ENCODE measurements around the gene PLA2G4A. TPM values are rescaled to one million over a fixed set of nuclear protein-coding genes. Genes with fewer than 3 reads are reported as not detected.

Gene PLA2G4A
- total and polyA plus RNA-seq, 2 donors, result 3.7 to 4.7 TPM

DNA sequence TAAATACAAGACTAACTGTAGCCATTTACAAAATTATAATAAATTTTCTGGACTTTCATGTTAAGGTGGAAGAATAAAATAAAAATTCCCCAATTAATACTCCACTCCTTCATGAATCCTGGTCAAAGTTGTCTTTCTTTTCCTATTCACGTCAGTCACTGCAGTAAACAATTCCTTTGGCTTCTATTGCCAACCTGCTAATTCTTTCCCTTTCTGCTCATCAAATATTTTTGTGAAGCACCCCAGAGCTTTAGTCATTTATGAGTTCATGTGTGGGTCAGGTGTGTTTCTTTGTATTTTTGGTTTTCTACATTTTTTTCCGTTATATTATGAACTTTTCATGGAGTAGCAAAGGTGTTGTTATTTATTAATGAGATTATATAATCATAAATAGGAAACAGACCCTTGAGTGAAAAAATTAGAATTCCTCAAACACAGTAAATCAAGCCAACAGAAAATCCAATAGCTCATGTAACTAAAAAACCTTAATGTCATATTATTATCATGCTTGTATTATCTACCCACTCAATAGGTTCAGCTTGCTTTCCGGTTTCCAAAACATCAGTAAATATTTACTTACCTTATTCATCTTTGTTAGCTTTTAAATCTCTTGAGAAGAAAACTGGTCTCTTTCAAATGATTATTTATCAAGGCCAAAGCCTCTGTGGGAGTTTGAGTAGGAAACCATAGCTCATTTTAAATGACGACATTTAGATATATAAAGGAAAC lies 29.6 kb upstream of the PLA2G4A start:
- Histone ChIP-seq H3K27ac (ENCODE audit: low read depth in 1 of 2, low read length in 1 of 2) (no peak overlapping the region), H3K4me1 (ENCODE audit: control insufficient read depth in 2 of 2, insufficient read depth in 2 of 2, low read length in 2 of 2) (no peaks in the 10 kb centered on the region), H3K36me3 (ENCODE audit: control insufficient read depth in 2 of 2, insufficient read depth in 2 of 2, low read length in 1 of 2) (no peaks in the 10 kb centered on the region), H3K27me3 (ENCODE audit: control insufficient read depth in 2 of 2, insufficient read depth in 1 of 2, low read length in 1 of 2) (no peaks in the 10 kb centered on the region), H3K9me3 (ENCODE audit: control insufficient read depth in 2 of 2, insufficient read depth in 1 of 2, low read length in 1 of 2) (no peaks in the 10 kb centered on the region), H3K4me3 (ENCODE audit: low read length in 2 of 2) (no peak overlapping the region)
- no peak for DNase-seq (ENCODE audit: low read depth in 6 of 9, low spot score in 9 of 9)
- WGBS, result 87% methylated on average over 4 of the region's 4 CpGs

DNA sequence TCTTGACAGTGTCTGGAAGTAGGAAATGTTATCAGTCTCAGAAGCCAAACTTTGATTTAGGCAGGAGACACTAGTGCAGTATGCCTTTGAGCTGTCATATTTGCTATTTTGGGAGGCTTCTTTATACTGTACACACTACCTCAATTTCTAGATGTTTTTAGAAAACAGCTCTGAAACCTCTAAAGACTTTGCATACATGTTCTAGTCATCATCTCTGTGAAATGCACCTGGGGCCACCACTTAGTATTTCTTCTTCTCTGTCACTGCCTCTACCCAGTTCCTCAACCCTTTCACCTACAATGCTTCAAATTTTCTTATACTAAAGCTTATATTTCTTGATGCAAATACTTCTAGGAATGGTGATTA lies 29.1 kb upstream of the PLA2G4A start:
- H3K4me3 ChIP-seq (ENCODE audit: low read length in 2 of 2), result no peak overlapping the region
- no peak for DNase-seq (ENCODE audit: low read depth in 6 of 9, low spot score in 9 of 9)
- H3K4me1 ChIP-seq (ENCODE audit: control insufficient read depth in 2 of 2, insufficient read depth in 2 of 2, low read length in 2 of 2), result no peaks in the 10 kb centered on the region
- H3K27ac ChIP-seq (ENCODE audit: low read depth in 1 of 2, low read length in 1 of 2), result no peak overlapping the region
- H3K27me3 ChIP-seq (ENCODE audit: control insufficient read depth in 2 of 2, insufficient read depth in 1 of 2, low read length in 1 of 2), result no peaks in the 10 kb centered on the region
- no peaks in the 10 kb centered on the region for H3K9me3 ChIP-seq (ENCODE audit: control insufficient read depth in 2 of 2, insufficient read depth in 1 of 2, low read length in 1 of 2)
- H3K36me3 ChIP-seq (ENCODE audit: control insufficient read depth in 2 of 2, insufficient read depth in 2 of 2, low read length in 1 of 2), result no peaks in the 10 kb centered on the region

DNA sequence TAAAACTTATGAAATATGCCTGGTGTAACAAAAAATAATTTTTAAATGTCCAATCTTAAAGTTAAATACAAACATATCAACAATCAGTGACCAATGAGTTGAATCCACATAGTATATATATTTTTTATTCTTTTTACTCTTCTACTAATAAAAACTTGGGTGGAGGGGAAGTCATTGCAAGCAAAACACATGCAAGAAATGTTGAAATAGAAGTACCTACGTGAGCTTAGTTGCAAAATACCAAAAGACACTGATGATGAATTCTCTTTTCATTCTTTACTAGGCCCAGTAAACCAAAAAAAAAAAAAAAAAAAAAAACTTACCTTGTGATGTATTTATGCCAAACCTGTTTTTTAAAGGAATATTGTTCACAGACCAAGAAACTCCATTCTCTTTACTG lies 26.4 kb upstream of the PLA2G4A start:
- DNase-seq (ENCODE audit: low read depth in 6 of 9, low spot score in 9 of 9), result no peak
- Histone ChIP-seq H3K27ac (ENCODE audit: low read depth in 1 of 2, low read length in 1 of 2) (no peak overlapping the region), H3K9me3 (ENCODE audit: control insufficient read depth in 2 of 2, insufficient read depth in 1 of 2, low read length in 1 of 2) (no peaks in the 10 kb centered on the region), H3K4me3 (ENCODE audit: low read length in 2 of 2) (no peak overlapping the region), H3K36me3 (ENCODE audit: control insufficient read depth in 2 of 2, insufficient read depth in 2 of 2, low read length in 1 of 2) (no peaks in the 10 kb centered on the region), H3K4me1 (ENCODE audit: control insufficient read depth in 2 of 2, insufficient read depth in 2 of 2, low read length in 2 of 2) (no peaks in the 10 kb centered on the region), H3K27me3 (ENCODE audit: control insufficient read depth in 2 of 2, insufficient read depth in 1 of 2, low read length in 1 of 2) (no peaks in the 10 kb centered on the region)
- 95% methylated on average over 1 of the region's 1 CpG for WGBS

DNA sequence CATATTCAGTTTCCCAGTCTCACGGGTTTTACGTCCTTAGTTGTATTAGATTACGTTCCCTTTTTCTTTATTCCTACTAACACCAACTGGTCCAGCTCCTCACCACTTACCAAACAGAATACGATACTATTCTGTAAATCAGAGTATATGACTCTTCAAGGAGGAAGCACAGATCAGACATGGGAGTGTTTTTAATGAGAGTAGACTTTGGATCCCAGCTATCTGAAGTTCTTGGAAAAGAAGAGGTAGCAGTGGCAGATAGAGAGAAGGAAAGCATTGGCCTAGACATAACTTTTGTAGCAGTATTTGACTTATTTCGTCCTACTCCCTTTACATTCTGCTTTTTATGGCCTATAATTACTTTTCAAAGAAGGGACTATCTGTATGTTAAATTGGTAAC lies 24.1 kb upstream of the PLA2G4A start:
- H3K36me3 ChIP-seq (ENCODE audit: control insufficient read depth in 2 of 2, insufficient read depth in 2 of 2, low read length in 1 of 2), result no peaks in the 10 kb centered on the region
- DNase-seq (ENCODE audit: low read depth in 6 of 9, low spot score in 9 of 9), result no peak
- 96% methylated on average over 5 of the region's 5 CpGs for whole genome bisulfite sequencing
- no peaks in the 10 kb centered on the region for H3K27me3 ChIP-seq (ENCODE audit: control insufficient read depth in 2 of 2, insufficient read depth in 1 of 2, low read length in 1 of 2)
- H3K4me3 ChIP-seq (ENCODE audit: low read length in 2 of 2), result no peak overlapping the region
- H3K4me1 ChIP-seq (ENCODE audit: control insufficient read depth in 2 of 2, insufficient read depth in 2 of 2, low read length in 2 of 2), result no peaks in the 10 kb centered on the region
- H3K9me3 ChIP-seq (ENCODE audit: control insufficient read depth in 2 of 2, insufficient read depth in 1 of 2, low read length in 1 of 2), result no peaks in the 10 kb centered on the region
- H3K27ac ChIP-seq (ENCODE audit: low read depth in 1 of 2, low read length in 1 of 2), result no peak overlapping the region

DNA sequence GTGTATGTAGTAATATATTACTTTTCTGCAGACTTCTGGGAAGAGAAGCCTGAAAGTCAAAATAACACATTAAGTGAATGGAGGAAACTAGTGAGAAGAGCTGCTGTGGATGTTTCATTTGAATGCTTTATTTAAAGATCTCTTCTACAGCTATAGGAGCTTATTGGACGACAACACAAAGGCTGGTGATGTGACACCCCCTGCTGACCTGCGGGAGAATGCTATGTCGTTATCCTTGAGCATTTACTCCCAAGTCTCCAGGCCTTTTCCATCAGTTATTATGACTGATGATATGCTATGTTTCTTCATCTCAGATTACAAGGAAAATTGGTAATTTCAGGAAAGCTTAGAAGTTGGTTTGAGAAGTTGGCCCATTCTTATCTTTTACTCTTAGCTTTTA lies 22.3 kb upstream of the PLA2G4A start:
- no peak overlapping the region for H3K4me3 ChIP-seq (ENCODE audit: low read length in 2 of 2)
- H3K36me3 ChIP-seq (ENCODE audit: control insufficient read depth in 2 of 2, insufficient read depth in 2 of 2, low read length in 1 of 2), result no peaks in the 10 kb centered on the region
- DNase-seq (ENCODE audit: low read depth in 6 of 9, low spot score in 9 of 9), result no peak
- WGBS, result 84% methylated on average over 3 of the region's 3 CpGs
- no peak overlapping the region for H3K27ac ChIP-seq (ENCODE audit: low read depth in 1 of 2, low read length in 1 of 2)
- no peaks in the 10 kb centered on the region for H3K27me3 ChIP-seq (ENCODE audit: control insufficient read depth in 2 of 2, insufficient read depth in 1 of 2, low read length in 1 of 2)
- H3K9me3 ChIP-seq (ENCODE audit: control insufficient read depth in 2 of 2, insufficient read depth in 1 of 2, low read length in 1 of 2), result no peaks in the 10 kb centered on the region
- no peaks in the 10 kb centered on the region for H3K4me1 ChIP-seq (ENCODE audit: control insufficient read depth in 2 of 2, insufficient read depth in 2 of 2, low read length in 2 of 2)

DNA sequence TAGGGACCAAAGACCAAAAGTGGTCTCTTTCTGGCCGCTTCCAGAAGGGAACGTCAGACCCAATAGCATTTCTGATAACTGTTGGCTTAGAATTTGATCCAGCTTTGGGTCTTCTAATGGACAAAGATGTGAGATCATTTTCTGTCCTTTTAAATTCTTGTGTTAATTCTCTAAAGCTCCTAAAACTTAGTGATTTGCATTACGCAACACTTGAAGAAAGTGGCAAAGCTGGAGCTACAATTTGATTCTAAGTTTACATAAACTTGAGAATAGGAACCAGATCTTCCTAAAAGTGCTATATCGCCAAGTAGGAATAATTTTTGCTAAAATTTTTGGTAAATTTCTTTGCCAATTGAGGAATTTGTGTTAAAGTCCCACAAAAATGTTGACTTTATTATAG lies 21.6 kb upstream of the PLA2G4A start:
- Histone ChIP-seq H3K4me3 (ENCODE audit: low read length in 2 of 2) (no peak overlapping the region), H3K9me3 (ENCODE audit: control insufficient read depth in 2 of 2, insufficient read depth in 1 of 2, low read length in 1 of 2) (no peaks in the 10 kb centered on the region), H3K27ac (ENCODE audit: low read depth in 1 of 2, low read length in 1 of 2) (no peak overlapping the region), H3K36me3 (ENCODE audit: control insufficient read depth in 2 of 2, insufficient read depth in 2 of 2, low read length in 1 of 2) (no peaks in the 10 kb centered on the region), H3K27me3 (ENCODE audit: control insufficient read depth in 2 of 2, insufficient read depth in 1 of 2, low read length in 1 of 2) (no peaks in the 10 kb centered on the region), H3K4me1 (ENCODE audit: control insufficient read depth in 2 of 2, insufficient read depth in 2 of 2, low read length in 2 of 2) (no peaks in the 10 kb centered on the region)
- 97% methylated on average over 4 of the region's 4 CpGs for WGBS
- no peak for DNase-seq (ENCODE audit: low read depth in 6 of 9, low spot score in 9 of 9)

DNA sequence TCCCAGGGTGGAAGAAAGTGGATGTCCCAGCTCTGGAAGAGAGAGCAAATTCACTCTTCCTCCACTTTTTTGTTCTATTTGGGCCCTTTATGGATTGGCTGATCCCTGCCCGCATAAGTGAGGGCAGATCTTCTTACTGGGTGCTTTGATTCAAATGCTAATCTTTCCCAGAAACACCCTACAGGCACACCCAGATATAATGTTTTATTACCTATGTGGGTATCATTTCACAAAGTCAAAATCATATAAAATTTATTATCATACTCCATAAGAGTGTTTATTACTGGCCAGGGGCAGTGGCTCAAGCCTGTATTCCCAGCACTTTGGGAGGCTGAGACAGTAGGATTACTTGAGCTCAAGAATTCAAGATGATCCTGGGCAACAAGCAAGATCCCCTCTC lies 16.9 kb upstream of the PLA2G4A start:
- no peaks in the 10 kb centered on the region for H3K9me3 ChIP-seq (ENCODE audit: control insufficient read depth in 2 of 2, insufficient read depth in 1 of 2, low read length in 1 of 2)
- no peaks in the 10 kb centered on the region for H3K4me1 ChIP-seq (ENCODE audit: control insufficient read depth in 2 of 2, insufficient read depth in 2 of 2, low read length in 2 of 2)
- no peak overlapping the region for H3K27ac ChIP-seq (ENCODE audit: low read depth in 1 of 2, low read length in 1 of 2)
- WGBS, result 98% methylated on average over 1 of the region's 1 CpG
- H3K27me3 ChIP-seq (ENCODE audit: control insufficient read depth in 2 of 2, insufficient read depth in 1 of 2, low read length in 1 of 2), result no peaks in the 10 kb centered on the region
- no peaks in the 10 kb centered on the region for H3K36me3 ChIP-seq (ENCODE audit: control insufficient read depth in 2 of 2, insufficient read depth in 2 of 2, low read length in 1 of 2)
- no peak for DNase-seq (ENCODE audit: low read depth in 6 of 9, low spot score in 9 of 9)
- no peak overlapping the region for H3K4me3 ChIP-seq (ENCODE audit: low read length in 2 of 2)

DNA sequence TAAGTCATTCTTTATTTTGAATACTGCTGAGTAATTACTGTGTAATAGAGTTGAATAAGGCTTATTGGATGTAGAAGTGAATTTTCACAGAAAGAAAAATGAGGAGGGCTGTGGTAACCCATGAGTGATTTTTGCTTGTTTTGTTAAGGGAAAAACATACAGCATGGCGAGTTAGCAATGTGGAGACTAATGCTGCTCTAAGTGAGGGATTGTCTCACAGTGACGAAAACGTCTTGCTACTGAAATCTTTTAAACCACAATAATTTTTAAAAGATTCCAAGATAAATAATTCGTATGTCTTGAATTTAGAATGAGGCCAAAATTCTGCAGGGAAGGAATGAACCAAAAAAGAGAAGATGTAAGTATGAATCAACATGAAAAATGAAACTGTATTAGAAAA lies 16.2 kb upstream of the PLA2G4A start:
- Histone ChIP-seq H3K36me3 (ENCODE audit: control insufficient read depth in 2 of 2, insufficient read depth in 2 of 2, low read length in 1 of 2) (no peaks in the 10 kb centered on the region), H3K4me1 (ENCODE audit: control insufficient read depth in 2 of 2, insufficient read depth in 2 of 2, low read length in 2 of 2) (no peaks in the 10 kb centered on the region), H3K9me3 (ENCODE audit: control insufficient read depth in 2 of 2, insufficient read depth in 1 of 2, low read length in 1 of 2) (no peaks in the 10 kb centered on the region), H3K27ac (ENCODE audit: low read depth in 1 of 2, low read length in 1 of 2) (no peak overlapping the region), H3K27me3 (ENCODE audit: control insufficient read depth in 2 of 2, insufficient read depth in 1 of 2, low read length in 1 of 2) (no peaks in the 10 kb centered on the region), H3K4me3 (ENCODE audit: low read length in 2 of 2) (no peak overlapping the region)
- WGBS, result 90% methylated on average over 4 of the region's 4 CpGs
- no peak for DNase-seq (ENCODE audit: low read depth in 6 of 9, low spot score in 9 of 9)

DNA sequence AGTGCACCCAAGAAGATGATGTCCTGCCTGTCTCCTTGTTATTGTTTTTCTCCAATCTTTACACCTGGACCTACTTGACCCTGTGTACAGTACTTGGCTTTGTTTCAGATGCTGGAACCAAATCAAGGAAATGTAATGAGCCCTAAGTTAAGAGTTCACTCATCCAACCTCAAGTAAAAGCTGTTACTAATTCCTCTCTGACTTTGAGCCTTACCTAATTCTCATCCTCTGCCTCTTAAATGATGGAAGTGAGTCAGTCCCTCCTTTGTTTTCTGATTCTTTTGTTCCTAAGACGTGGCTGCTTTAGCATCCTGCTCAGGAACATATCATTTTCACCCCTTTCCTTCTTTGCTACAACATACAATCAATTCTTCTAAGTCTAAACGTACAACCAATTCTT lies 15.3 kb upstream of the PLA2G4A start:
- 90% methylated on average over 2 of the region's 2 CpGs for WGBS
- Histone ChIP-seq H3K27ac (ENCODE audit: low read depth in 1 of 2, low read length in 1 of 2) (no peak overlapping the region), H3K27me3 (ENCODE audit: control insufficient read depth in 2 of 2, insufficient read depth in 1 of 2, low read length in 1 of 2) (no peaks in the 10 kb centered on the region), H3K9me3 (ENCODE audit: control insufficient read depth in 2 of 2, insufficient read depth in 1 of 2, low read length in 1 of 2) (no peaks in the 10 kb centered on the region), H3K4me3 (ENCODE audit: low read length in 2 of 2) (no peak overlapping the region), H3K4me1 (ENCODE audit: control insufficient read depth in 2 of 2, insufficient read depth in 2 of 2, low read length in 2 of 2) (no peaks in the 10 kb centered on the region), H3K36me3 (ENCODE audit: control insufficient read depth in 2 of 2, insufficient read depth in 2 of 2, low read length in 1 of 2) (no peaks in the 10 kb centered on the region)
- DNase-seq (ENCODE audit: low read depth in 6 of 9, low spot score in 9 of 9), result no peak

DNA sequence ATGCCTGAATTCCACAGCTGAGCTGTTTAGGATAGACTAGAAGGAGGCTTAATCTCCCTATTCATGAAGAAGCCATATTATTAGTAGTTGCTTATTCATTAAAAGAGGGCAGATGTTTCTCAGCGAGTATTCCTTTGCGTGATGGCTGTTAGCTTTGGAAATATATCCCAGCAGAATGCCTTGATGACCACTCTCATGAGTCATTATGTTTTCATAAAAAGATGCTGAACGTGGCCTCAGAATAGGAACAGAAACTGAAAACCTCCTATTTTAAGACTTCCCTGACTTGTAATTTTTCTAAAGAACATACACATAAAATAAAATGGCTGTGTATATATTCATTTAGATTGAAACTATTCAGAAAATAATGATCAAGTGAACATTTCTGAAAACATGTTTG lies 9.6 kb upstream of the PLA2G4A start:
- H3K4me3 ChIP-seq (ENCODE audit: low read length in 2 of 2), result no peak overlapping the region
- H3K9me3 ChIP-seq (ENCODE audit: control insufficient read depth in 2 of 2, insufficient read depth in 1 of 2, low read length in 1 of 2), result no peaks in the 10 kb centered on the region
- WGBS, result 87% methylated on average over 3 of the region's 3 CpGs
- no peak for DNase-seq (ENCODE audit: low read depth in 6 of 9, low spot score in 9 of 9)
- no peaks in the 10 kb centered on the region for H3K4me1 ChIP-seq (ENCODE audit: control insufficient read depth in 2 of 2, insufficient read depth in 2 of 2, low read length in 2 of 2)
- H3K27ac ChIP-seq (ENCODE audit: low read depth in 1 of 2, low read length in 1 of 2), result no peak overlapping the region
- no peaks in the 10 kb centered on the region for H3K36me3 ChIP-seq (ENCODE audit: control insufficient read depth in 2 of 2, insufficient read depth in 2 of 2, low read length in 1 of 2)
- H3K27me3 ChIP-seq (ENCODE audit: control insufficient read depth in 2 of 2, insufficient read depth in 1 of 2, low read length in 1 of 2), result no peaks in the 10 kb centered on the region
